Right atrium auricular region (tissue), 2 donors: ENCODE data around the gene KCNA3. TPM values are rescaled to one million over a fixed set of nuclear protein-coding genes. Genes with fewer than 3 reads are reported as not detected.
A peak's percentile ranks its signal among the peaks of the same experiment; 100 is the strongest.

Source experiments
- DNase-seq: peaks from one replicate; pipeline ENCODE4 v3.0.0-alpha.2; 2019; ENCODE audit warnings: low spot score
- H3K27ac ChIP-seq, 2 donors: fragments of 200-600 bp; sonication (generic); 1 replicate in 1 of 2; 2 replicates in 1 of 2; pipeline ENCODE4 v1.5.1; 2016 to 2019
- H3K27me3 ChIP-seq, 2 donors: fragments of 200-600 bp; sonication (generic); one replicate each; pipeline versions ENCODE4 v1.5.1 to v1.6.0; 2017 to 2019
- H3K36me3 ChIP-seq: fragments of 200-600 bp; sonication (generic); one replicate; pipeline ENCODE4 v1.5.1; 2016
- H3K4me1 ChIP-seq, 2 donors: fragments of 200-600 bp; sonication (generic); one replicate each; pipeline versions ENCODE4 v1.5.1 to v1.6.0; 2017 to 2019
- H3K4me3 ChIP-seq, 2 donors: fragments of 200-600 bp; sonication (generic); 1 replicate in 1 of 2; 2 replicates in 1 of 2; pipeline ENCODE4 v1.5.1; 2017 to 2019; ENCODE audit warnings: mild to moderate bottlenecking in 1 of 2, moderate library complexity in 1 of 2
- H3K9me3 ChIP-seq, 2 donors: fragments of 200-600 bp; sonication (generic); one replicate each; pipeline ENCODE4 v1.5.1; 2019
- CTCF ChIP-seq, 2 donors: fragments of 200-600 bp; sonication (generic); IDR thresholded peaks; one replicate each; pipeline ENCODE4 v1.5.1; 2019; ENCODE audit warnings: antibody characterized with exemption in 2 of 2
- total RNA-seq, 2 donors: library from RNA; depleted of rRNA; stranded (reverse); fragments of >200 nt; gene quantifications; one replicate each; pipeline ENCODE4 v1.1.0, GENCODE V29; 2016

Gene KCNA3
- total RNA-seq, 2 donors from 2014 or later, result 1.5 to 1.9 TPM

GRCh38 chr1:110657351-110657750 is 17.4 kb downstream of the KCNA3 start:
- H3K27me3 ChIP-seq, result no peaks in the 10 kb centered on the region
- TF ChIP-seq CTCF (IDR thresholded peaks at IDR 0.05), result no peak
- DNase-seq, result no peak
- H3K4me1 ChIP-seq, result no peaks in the 10 kb centered on the region
- no peaks in the 10 kb centered on the region for H3K9me3 ChIP-seq
- H3K4me3 ChIP-seq, result no peak overlapping the region
- H3K27ac ChIP-seq, result no peak overlapping the region
- no peaks in the 10 kb centered on the region for H3K36me3 ChIP-seq

- H3K27ac ChIP-seq, result no peak overlapping the region
- no peak overlapping the region for H3K4me3 ChIP-seq
- peaks cover 0 to 12% of the 10 kb centered on the region in 2 donors for H3K4me1 ChIP-seq
- no peaks in the 10 kb centered on the region for H3K27me3 ChIP-seq
- DNase-seq, result no peak
- H3K36me3 ChIP-seq, result no peaks in the 10 kb centered on the region
- no peaks in the 10 kb centered on the region for H3K9me3 ChIP-seq
- TF ChIP-seq CTCF (IDR thresholded peaks at IDR 0.05), result no peak
These were observed 24.1 kb downstream of the KCNA3 start for GRCh38 chr1:110650609-110651008.

GRCh38 chr1:110648417-110648816 is 26.3 kb downstream of the KCNA3 start:
- Histone ChIP-seq H3K27ac (no peak overlapping the region), H3K9me3 (no peaks in the 10 kb centered on the region), H3K4me3 (no peak overlapping the region), H3K36me3 (no peaks in the 10 kb centered on the region), H3K4me1 (peaks cover 0 to 12% of the 10 kb centered on the region in 2 donors), H3K27me3 (no peaks in the 10 kb centered on the region)
- no peak for TF ChIP-seq CTCF (IDR thresholded peaks at IDR 0.05)
- DNase-seq, result no peak

GRCh38 chr1:110647254-110647891 is 27.4 kb downstream of the KCNA3 start:
- Histone ChIP-seq H3K27ac (no peak overlapping the region), H3K36me3 (no peaks in the 10 kb centered on the region)
- no peak for TF ChIP-seq CTCF (IDR thresholded peaks at IDR 0.05)

GRCh38 chr1:110645821-110646735 is 28.7 kb downstream of the KCNA3 start:
- no peaks in the 10 kb centered on the region for H3K9me3 ChIP-seq
- no peaks in the 10 kb centered on the region for H3K36me3 ChIP-seq
- H3K4me1 ChIP-seq, result peaks cover 0 to 12% of the 10 kb centered on the region in 2 donors
- H3K27me3 ChIP-seq, result no peaks in the 10 kb centered on the region
- TF ChIP-seq CTCF (IDR thresholded peaks at IDR 0.05), result no peak
- no peak overlapping the region for H3K4me3 ChIP-seq
- DNase-seq, result no peak
- H3K27ac ChIP-seq, result peak overlapping the region in 1 of 2 donors; percentile 38

More at GRCh38 chr1:110647254-110647891, 27.4 kb downstream of the KCNA3 start:
- no peaks in the 10 kb centered on the region for H3K27me3 ChIP-seq
- no peak for DNase-seq
- H3K4me3 ChIP-seq, result no peak overlapping the region
- no peaks in the 10 kb centered on the region for H3K9me3 ChIP-seq
- H3K4me1 ChIP-seq, result peaks cover 0 to 12% of the 10 kb centered on the region in 2 donors
